ENCODE measurements around the gene FNIP1. TPM values are rescaled to one million over a fixed set of nuclear protein-coding genes. Genes with fewer than 3 reads are reported as not detected.
"Not testable (repeated sequence)": the region's sequence is repeated elsewhere in the genome, so short reads cannot be mapped to it uniquely, and the experiment has no call there.

FNIP1 gene
- total RNA-seq, 1 experiment from 2014 or later, result 28.5 TPM

DNA sequence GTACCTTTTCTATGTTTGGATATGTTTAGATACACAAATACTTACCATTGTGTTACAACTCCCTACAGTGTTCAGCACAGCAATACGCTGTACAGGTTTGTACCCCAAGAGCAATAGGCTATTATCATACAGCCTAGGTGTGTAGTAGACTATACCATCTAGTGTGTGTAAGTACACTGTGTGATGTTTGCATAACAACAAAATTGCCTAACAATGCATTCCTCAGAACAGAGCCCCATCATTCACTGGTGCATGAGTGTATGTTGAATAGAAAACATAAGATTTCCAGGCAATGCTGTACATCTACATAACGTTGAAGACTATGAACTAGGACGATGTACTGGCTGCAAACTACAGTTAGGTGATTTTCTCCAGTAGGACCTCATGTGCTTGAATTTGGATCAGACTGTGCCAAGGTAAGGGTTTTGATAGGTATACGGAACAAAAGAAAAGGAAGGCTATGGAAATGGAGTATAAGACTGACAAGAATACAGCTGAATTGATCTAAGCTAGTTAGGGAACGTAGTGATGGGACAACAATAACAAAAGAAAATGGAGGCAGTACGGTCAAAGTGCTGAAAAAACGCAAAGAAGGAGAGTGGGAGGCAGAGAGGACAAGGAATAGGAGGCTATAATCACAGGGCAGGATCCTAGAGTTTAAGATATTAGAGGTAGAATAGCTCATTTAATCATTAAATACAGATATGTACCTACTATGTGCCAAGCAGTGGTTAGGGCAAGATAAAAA, 46.9 kb downstream of the FNIP1 start:
- no peak for DNase-seq (ENCODE audit: low read depth)

DNA sequence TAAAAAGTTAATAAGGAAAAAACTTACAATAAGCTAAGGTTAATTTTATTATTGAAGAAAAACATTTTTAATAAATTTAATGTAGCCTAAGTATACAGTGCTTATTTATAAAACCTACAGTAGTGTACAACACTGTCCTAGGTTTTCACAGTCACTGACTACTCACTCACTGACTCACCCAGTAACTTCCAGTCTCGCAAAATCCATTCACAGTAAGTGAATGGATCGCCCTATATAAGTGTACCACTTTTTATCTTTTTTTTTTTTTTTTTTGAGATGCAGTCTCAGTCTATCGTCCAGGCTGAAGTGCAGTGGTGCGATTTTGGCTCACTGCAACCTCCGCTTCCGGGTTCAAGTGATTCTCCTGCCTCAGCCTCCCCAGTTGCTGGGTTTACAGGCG, 47.7 kb downstream of the FNIP1 start:
- DNase-seq (ENCODE audit: low read depth), result peak; percentile 58

DNA sequence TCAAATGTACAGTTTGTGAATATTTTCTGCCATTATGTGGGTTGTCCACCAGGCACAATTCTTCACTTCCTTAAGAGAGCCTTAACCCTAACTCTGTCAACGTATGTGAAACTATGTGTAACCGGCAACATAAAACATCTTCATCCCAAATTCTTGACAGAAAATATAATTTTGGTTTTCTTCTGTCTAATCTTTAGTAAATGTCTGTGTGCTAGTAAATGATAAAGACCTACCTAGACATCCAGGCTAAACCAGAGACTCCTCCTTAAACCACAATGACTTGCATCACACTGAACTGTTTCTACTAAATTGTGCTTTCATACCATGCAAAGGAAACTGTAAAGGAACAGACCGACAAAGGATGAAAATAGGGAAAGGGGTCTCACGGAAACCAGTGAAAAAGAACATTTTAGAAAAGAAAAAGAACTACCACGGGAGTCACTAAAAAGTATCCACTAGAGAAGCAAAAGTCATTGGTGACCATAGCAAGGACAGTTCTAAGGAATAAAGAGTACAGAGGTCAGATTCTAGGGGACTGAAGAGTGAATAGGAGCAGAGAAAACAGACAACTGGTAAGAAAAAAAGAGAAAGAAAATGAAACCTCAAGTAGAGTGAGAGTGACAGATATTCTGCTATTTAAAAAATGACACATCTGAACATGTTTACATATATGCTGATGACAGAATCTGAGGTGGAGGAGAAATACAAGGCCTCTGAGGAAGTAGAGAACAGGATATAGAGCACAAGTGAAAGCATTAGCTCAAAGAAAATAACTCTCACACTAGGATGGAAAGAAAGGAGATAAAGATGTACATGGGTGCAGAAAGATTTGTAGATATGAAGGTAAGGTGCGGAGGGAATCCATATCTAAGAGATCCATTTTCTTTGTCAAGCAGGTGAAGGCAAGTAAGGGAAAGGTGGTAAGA, 49.4 kb downstream of the FNIP1 start:
- peak; percentile 37 for DNase-seq (ENCODE audit: low read depth)

DNA sequence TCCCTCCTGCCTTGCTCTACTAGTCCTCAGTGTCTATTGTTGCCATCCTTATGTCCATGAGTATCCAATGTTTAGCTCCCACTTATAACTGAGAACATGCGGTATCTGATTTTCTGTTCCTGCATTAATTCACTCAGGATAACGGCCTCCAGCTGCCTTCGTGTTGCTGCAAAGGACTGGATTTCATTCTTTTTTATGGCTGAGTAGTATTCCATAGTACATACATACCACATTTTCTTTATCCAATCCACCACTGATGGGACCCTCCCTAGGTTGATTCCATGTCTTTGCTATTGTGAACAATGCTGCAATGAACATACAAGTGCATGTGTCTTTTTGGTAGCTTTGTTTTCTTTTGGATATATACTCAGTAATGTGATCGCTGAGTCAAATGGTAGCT, 50.4 kb downstream of the FNIP1 start:
- DNase-seq (ENCODE audit: low read depth), result no peak

DNA sequence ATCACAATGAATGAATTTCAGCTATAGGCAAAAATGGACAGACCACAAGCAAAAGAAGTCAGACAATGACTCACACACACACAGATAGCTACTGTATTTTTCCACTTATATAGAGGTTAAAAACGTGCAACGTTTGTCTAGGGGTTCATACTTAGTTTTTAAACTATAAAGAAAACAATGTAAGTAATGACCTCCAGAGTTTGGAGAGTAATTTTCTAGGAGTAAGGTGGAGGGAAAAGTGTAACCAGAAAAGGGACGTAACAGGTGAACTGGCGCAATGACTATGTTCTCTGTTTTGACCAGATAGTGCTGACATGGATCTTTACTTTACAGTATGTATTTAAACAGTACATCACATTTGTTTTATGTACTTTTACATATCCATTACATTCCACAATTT, 51.1 kb downstream of the FNIP1 start:
- peak; percentile 32 for DNase-seq (ENCODE audit: low read depth)

DNA sequence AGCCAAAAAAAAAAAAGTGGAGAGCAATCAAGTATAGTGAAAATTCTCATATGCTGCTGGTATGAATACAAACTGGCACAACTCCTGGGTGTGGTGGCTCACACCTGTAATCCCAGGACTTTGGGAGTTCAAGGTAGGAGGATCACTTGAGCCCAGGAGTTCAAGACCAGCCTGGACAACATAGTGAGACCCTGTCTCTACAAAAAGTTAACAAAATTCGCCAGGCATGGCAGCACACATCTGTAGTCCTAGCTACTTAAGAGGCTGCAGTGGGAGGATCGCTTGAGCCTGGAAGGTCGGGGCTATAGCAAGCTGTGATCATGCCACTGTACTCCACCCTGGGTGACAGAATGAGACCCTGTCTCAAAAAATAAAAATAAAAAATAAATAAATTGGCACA, 51.7 kb downstream of the FNIP1 start:
- no peak for DNase-seq (ENCODE audit: low read depth)

DNA sequence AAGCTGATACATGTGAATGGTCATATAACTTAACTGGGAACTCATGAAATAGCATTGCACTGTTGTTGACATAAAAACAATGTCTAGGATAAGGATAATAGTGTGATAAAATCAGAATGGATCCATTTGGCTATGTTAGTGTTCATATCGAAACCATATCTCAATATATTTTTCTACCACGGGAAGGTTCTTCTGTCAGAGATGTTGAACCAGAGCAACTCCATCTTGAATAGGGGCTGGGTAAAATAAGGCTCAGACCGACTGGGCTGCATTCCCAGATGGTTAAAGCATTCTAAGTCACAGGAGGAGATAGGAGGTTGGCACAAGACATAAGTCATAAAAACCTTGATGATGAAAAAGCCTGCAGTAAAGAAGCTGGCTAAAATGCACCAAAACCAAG, 56.3 kb downstream of the FNIP1 start:
- DNase-seq (ENCODE audit: low read depth), result no peak

DNA sequence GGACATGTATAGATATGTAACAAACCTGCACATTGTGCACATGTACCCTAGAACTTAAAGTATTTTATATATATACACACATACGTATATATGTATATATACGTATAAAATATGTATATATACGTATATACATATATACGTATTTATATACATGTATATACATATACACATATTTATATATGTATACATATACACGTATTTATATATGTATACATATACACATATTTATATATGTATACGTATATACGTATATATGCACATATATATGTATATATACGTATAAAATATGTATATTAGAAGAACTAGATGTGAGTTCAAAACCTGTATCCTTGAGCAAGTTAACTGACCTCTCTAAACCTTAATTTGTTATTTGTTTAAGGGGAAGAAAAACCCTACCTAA, 61.4 kb downstream of the FNIP1 start:
- no peak for DNase-seq (ENCODE audit: low read depth)

DNA sequence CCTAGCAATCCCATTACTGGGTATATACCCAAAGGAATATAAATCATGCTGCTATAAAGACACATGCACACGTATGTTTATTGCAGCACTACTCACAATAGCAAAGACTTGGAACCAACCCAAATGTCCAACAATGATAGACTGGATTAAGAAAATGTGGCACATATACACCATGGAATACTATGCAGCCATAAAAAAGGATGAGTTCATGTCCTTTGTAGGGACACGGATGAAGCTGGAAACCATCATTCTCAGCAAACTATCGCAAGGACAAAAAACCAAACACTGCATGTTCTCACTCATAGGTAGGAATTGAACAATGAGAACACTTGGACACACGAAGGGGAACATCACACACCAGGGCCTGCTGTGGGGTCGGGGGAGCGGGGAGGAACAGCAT, 61.9 kb downstream of the FNIP1 start:
- not testable (repeated sequence) for DNase-seq (ENCODE audit: low read depth)

DNA sequence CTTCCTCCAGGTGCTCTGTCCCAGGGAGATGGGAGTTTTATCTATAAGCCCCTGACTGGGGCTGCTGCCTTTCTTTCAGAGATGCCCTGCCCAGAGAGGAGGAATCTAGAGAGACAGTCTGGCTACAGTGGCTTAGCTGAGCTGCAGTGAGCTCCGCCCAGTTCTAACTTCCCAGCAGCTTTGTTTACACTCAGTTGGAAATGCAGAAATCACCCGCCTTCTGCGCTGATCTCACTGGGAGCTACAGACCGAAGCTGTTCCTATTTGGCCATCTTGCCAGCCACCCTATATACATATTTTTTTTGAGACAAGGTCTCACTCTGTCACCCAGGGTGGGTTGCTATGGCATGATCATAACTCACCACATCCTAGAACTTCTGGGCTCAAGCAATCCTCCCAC, 67.5 kb downstream of the FNIP1 start:
- not testable (repeated sequence) for DNase-seq (ENCODE audit: low read depth)

DNA sequence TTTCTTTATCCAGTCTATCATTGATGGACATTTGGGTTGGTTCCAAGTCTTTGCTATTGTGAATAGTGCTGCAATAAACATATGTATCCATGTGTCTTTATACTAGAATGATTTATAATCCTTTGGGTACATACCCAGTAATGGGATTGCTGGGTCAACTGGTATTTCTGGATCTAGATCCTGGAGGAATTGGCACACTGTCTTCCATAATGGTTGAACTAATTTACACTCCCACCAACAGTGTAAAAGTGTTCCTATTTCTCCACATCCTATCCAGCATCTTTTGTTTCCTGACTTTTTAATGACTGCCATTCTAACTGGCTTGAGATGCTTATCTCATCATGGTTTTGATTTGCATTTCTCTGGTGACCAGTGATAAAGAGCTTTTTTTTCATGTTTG, 72.7 kb downstream of the FNIP1 start:
- DNase-seq (ENCODE audit: low read depth), result not testable (repeated sequence)

DNA sequence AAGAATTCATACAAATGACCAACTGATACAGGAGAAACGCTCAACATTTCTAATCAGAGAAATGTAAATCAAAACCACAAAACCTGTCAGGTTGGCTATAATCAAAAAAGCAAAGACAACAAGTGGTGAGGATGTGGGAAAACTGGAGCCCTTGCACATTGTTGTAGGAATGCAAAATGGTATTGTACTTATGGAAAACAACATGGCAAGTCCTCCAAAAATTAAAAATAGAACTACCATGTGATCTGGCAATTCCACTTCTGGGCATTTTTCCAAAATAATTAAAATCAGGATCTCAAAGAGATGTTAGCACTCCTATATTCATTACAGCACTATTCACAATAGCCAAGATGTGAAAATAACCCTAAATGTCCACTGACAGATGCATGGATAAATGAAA, 76.1 kb downstream of the FNIP1 start:
- peak; percentile 12 for DNase-seq (ENCODE audit: low read depth)

DNA sequence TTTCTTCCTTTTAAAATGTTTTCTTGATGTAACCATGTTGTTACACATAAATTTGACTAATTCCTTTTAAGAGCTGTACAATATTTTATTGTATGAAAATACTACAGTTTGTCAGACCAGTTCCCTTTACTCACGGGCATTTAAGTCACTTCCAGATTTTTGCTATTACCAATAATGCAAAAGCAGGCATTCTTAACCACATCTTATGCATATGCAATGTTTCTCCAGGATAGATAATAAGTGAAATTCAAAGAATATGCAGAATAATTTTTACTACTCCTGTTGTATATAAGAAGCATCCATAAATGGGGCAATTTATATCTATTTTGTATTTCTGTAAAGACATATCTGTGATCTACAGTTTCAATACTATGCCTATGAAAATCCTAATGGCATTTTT, 77.3 kb downstream of the FNIP1 start:
- no peak for DNase-seq (ENCODE audit: low read depth)

DNA sequence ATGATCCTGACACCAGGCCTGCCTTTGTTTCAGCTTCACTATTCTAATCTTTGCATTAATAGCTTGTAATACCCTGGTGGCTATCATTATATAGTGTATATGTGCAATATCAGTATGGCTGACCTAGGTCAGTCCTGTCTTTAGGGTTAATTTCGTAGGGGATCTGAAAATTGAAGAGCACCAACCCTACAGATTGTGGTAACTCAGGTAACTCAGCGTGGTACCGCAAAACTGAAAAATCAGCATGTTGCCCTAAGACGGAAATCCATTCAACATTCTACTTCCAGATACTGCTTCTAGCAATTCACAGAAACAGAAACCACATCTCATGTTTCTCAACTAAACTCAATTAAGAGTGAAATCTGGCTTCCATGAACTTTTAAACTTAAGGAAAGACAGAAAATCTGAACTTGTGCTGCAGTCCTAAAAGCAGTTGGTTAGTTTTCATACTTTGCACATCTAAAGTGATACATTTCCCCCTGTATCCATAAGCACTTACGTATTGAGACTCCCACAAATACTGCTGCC, 78.3 kb downstream of the FNIP1 start:
- DNase-seq (ENCODE audit: low read depth), result no peak

DNA sequence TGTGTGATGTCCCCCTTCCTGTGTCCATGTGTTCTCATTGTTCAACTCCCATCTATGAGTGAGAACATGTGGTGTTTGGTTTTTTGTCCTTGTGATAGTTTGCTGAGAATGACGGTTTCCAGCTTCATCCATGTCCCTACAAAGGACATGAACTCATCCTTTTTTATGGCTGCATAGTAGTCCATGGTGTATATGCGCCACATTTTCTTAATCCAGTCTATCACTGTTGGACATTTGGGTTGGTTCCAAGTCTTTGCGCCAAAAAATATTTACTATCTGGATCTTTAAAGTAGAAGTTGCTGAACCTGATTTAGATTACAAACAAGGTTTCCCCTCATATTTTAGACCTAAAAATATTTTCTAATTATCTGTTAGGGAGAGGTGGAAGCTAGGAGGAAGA, 79.7 kb downstream of the FNIP1 start:
- DNase-seq (ENCODE audit: low read depth), result not testable (repeated sequence)

DNA sequence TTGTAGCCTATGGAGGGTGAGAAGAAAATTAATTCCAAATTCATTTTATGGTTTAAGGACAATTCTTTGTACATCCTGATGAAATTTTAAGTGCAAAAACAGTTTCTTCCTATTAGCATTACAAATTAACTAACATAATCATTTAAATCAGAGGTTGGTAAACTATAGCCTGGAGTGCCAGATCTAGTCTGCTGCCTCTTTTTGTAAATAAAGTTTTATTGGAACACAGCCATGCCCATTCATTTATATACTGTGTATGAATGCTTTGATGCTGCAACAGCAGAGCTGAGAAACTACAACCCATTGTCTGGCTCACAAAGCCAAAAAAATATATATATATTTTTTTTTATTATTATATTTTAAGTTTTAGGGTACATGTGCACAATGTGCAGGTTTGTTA, 80.2 kb downstream of the FNIP1 start:
- DNase-seq (ENCODE audit: low read depth), result no peak

DNA sequence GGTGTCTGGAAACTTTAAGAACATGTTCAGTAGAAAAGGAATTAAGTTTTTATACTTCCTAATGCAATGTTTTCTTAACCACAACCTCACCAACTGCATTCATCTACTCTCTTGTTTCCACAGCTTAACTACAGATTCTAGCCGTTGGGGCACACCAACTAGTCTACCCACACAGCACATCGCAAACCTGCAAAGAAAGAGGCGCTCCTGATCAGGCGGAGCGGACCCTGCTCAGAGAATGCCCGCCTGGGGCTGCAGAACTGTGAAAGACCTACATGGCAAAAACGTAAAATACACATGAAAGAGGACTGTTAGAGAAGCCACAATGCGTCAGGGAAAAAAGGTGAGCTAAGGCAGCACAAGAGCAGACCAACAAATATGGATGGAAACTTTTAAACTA, 86.4 kb downstream of the FNIP1 start:
- no peak for DNase-seq (ENCODE audit: low read depth)

DNA sequence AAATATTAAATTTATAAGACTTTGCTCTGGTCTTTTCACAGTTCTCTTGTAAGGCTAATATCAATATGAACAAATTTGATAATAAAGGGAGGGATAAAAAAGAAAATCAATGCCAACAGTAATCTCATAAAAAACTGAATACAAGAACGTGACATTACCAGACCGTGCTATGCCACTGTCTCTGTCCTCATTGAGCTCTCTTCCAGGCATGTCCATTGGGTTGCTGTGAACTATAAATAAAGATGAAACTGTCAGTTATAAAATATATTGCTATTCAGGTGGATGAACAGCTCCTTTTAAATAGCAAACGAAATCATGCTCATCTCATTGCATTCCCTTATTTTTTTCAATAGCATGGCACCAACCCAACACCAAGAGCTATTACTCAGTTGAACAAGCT, 87.8 kb downstream of the FNIP1 start:
- DNase-seq (ENCODE audit: low read depth), result no peak

DNA sequence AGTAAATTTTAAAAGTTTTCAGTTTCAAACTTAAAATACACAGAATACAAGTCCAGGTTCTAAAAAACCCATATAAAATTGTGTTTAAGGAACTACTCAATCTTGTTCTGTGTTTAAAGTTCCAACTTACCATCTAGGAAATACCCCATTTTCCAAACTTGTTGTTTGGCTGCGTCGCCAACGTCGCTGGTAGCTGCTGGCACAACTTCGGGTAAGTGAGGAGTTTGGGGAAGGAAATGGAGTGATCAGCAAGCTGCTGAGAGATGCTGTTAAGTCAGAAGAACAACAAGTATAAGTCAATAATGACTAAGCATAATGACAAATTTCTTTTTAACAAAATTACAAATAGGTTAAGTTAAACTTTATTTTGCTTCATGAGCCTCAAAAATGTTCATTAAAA, 90.5 kb downstream of the FNIP1 start:
- DNase-seq (ENCODE audit: low read depth), result no peak

DNA sequence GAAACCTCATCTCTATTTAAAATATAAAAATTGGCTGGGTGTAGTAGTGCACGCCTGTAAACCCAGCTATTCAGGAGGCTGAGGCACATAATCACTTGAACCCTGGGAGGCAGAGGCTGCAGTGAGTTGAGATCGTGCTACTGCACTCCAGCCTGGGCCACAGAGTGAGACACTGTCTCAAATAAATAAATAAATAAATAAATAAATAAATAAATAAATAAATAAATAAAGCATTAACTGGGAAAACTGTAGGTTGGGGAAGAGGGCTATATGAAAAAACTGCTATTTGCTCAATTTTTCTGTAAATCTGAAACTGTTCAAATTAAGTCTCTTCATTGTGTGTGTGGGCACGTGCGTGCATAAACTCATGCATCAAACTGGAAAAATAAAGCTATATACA, 101.9 kb downstream of the FNIP1 start:
- no peak for DNase-seq (ENCODE audit: low read depth)

DNA sequence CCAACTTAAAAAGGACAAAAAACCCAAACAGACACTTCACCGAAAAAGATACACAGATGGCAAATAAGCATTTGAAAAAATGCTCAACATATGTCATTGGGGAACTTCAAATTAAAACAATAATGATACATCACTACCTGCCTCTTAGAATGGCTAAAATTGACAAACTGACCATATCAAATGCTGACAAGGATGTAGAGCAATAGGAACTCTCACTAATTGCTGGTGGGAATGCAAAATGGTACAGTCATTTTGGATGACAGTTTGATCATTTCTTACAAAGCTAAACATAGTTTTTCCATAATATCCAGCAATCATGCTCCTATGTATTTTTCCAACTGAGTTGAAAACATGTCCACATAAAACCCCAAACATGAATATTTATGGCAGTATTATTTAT, 102.9 kb downstream of the FNIP1 start:
- no peak for DNase-seq (ENCODE audit: low read depth)

DNA sequence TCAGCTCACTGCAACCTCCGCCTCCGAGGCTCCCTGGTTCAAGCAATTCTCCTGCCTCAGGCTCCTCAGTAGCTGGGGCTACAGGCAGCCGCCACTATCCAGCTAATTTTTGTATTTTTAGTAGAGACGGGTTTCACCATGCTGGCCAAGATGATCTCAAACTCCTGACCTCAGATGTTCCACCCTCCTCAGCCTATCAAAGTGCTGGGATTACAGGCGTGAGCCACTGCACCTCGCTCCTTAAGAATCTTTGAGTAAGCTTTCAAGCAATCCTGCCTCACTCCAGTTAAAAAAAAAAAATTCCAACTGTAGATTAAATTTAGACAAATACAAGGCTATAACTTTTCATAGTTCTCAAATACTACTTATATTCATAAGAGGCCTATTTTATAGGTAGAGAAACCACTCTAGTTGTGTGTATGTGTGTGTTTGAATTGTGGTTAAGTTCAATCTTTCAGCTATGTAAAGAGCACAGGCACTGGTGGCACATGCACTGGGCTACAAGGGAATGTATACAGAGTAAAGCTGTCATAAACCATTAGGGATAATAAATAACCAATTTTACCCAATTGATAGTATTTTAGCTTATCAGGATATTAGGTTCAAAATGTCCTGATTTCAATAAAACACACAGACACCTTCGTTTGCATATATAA, 111.2 kb downstream of the FNIP1 start:
- DNase-seq (ENCODE audit: low read depth), result no peak

Measured in RPMI7951 (cell line).